Measurements from ENCODE around the gene ZNF473. TPM values are rescaled to one million over a fixed set of nuclear protein-coding genes. Genes with fewer than 3 reads are reported as not detected.
"Not testable (repeated sequence)": the region's sequence is repeated elsewhere in the genome, so short reads cannot be mapped to it uniquely, and the experiment has no call there.

The ZNF473 gene
- total RNA-seq, 1 experiment from 2014 or later = 19.0 TPM

DNA sequence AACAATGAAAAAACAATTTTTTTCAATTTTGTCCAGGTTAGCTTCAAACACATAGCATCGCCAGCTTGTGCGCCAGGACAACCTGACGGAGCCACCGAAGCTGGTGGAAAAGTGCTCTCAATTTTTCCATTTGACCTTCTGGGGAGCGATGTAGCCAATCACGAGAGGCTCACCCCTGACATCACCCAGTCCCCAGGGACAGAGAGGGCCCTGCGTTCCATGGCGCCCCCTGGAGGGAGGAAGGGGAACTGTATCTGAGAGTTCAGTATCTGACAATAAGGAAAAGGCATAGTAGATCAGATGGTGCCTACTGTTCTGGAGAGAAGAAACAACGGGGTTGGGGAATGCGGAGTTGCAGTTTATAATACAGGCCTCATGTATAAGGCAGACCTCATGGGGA is 64.9 kb downstream of the ZNF473 start:
- H3K79me1 ChIP-seq (ENCODE audit: insufficient read depth, low read depth, low read length, poor library complexity, severe bottlenecking); H3K23me2 ChIP-seq (ENCODE audit: insufficient read length, low read depth, low read length, poor library complexity, severe bottlenecking); H4K5ac ChIP-seq (ENCODE audit: insufficient read length, low read depth, low read length); H2BK15ac ChIP-seq (ENCODE audit: low read depth, low read length); H3K27ac Mint-ChIP-seq; H3T11ph ChIP-seq (ENCODE audit: low read length); H2AK5ac ChIP-seq (ENCODE audit: insufficient read length, low read length); H3K56ac ChIP-seq (ENCODE audit: insufficient read length, low read depth, low read length); H3K23ac ChIP-seq (ENCODE audit: insufficient read length, low read depth, low read length); H3K18ac ChIP-seq (ENCODE audit: insufficient read length, low read depth, low read length); H3K27me3 ChIP-seq (ENCODE audit: insufficient read depth, low read length); H3K27me3 Mint-ChIP-seq (ENCODE audit: low read depth); H3K4me2 ChIP-seq (ENCODE audit: insufficient read depth, insufficient read length, low read length); H3K4me1 Mint-ChIP-seq; H4K91ac ChIP-seq (ENCODE audit: insufficient read length, low read depth, low read length); H3K4ac ChIP-seq (ENCODE audit: low read depth, low read length); H3K9ac ChIP-seq (ENCODE audit: extremely low read depth, insufficient read length, low read length); H2BK12ac ChIP-seq (ENCODE audit: insufficient read length, low read depth, low read length); H4K20me1 ChIP-seq (ENCODE audit: control insufficient read depth, insufficient read depth, insufficient read length); H2BK5ac ChIP-seq (ENCODE audit: insufficient read length, low read length); H2BK20ac ChIP-seq (ENCODE audit: low read depth, low read length, poor library complexity, severe bottlenecking); H3K27ac ChIP-seq (ENCODE audit: insufficient read length, low read depth, low read length); H3K4me3 Mint-ChIP-seq; H3K79me2 ChIP-seq (ENCODE audit: insufficient read depth, low read length); H3K4me1 ChIP-seq (ENCODE audit: insufficient read depth, low read length); H4K8ac ChIP-seq (replicated peaks; ENCODE audit: insufficient read length, low read depth, low read length); H3K9me3 ChIP-seq (ENCODE audit: control insufficient read depth, low read depth, low read length); H2AFZ ChIP-seq (ENCODE audit: low read length); DNase-seq; H2BK120ac ChIP-seq (ENCODE audit: low read depth, low read length, poor library complexity, severe bottlenecking); H3K36me3 Mint-ChIP-seq (ENCODE audit: insufficient read depth in 1 of 3, low read depth in 3 of 3); H3K14ac ChIP-seq (ENCODE audit: insufficient read depth, low read length): not testable (repeated sequence)
- peaks cover 21 to 29% of the 10 kb centered on the region in 2 experiments for H3K9me3 Mint-ChIP-seq
- whole genome bisulfite sequencing (ENCODE audit: extremely low coverage, insufficient read length, low lambda C conversion rate) = no CpG with 5 or more reads among the region's 10 CpGs
- TF ChIP-seq, protein P1, sequence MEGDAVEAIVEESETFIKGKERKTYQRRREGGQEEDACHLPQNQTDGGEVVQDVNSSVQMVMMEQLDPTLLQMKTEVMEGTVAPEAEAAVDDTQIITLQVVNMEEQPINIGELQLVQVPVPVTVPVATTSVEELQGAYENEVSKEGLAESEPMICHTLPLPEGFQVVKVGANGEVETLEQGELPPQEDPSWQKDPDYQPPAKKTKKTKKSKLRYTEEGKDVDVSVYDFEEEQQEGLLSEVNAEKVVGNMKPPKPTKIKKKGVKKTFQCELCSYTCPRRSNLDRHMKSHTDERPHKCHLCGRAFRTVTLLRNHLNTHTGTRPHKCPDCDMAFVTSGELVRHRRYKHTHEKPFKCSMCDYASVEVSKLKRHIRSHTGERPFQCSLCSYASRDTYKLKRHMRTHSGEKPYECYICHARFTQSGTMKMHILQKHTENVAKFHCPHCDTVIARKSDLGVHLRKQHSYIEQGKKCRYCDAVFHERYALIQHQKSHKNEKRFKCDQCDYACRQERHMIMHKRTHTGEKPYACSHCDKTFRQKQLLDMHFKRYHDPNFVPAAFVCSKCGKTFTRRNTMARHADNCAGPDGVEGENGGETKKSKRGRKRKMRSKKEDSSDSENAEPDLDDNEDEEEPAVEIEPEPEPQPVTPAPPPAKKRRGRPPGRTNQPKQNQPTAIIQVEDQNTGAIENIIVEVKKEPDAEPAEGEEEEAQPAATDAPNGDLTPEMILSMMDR (conservative IDR thresholded peaks at IDR 0.05) = peak; percentile 43; the same call in 2 of the 3 replicates

DNA sequence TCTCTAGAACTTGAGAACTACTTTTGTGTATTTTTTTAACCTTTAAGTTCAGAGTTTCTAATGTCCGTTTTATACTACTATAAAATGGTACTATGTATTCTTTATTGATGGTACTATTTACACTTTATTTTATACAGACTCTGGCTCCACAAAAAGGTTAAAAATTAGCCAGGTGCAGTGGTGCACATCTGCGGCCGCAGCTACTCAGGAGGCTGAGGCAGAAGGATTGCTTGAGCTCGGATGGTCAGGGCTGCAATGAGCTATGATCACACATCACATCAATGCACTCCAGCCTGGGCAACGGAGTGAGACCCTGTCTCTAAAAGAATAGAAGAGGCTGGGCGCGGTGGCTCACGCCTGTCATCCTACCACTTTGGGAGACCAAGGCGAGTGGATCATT is 66.0 kb downstream of the ZNF473 start:
- not testable (repeated sequence) for H2BK12ac ChIP-seq (ENCODE audit: insufficient read length, low read depth, low read length); H3K4me3 Mint-ChIP-seq; H3K4me2 ChIP-seq (ENCODE audit: insufficient read depth, insufficient read length, low read length); H2BK15ac ChIP-seq (ENCODE audit: low read depth, low read length); H3K4me1 ChIP-seq (ENCODE audit: insufficient read depth, low read length); H3K56ac ChIP-seq (ENCODE audit: insufficient read length, low read depth, low read length); H2BK5ac ChIP-seq (ENCODE audit: insufficient read length, low read length); H3K23ac ChIP-seq (ENCODE audit: insufficient read length, low read depth, low read length); H4K5ac ChIP-seq (ENCODE audit: insufficient read length, low read depth, low read length); H3K27me3 ChIP-seq (ENCODE audit: insufficient read depth, low read length); H3K79me1 ChIP-seq (ENCODE audit: insufficient read depth, low read depth, low read length, poor library complexity, severe bottlenecking); DNase-seq; H3K27me3 Mint-ChIP-seq (ENCODE audit: low read depth); H2AFZ ChIP-seq (ENCODE audit: low read length); H2BK120ac ChIP-seq (ENCODE audit: low read depth, low read length, poor library complexity, severe bottlenecking); H3K4me1 Mint-ChIP-seq; H4K20me1 ChIP-seq (ENCODE audit: control insufficient read depth, insufficient read depth, insufficient read length); H3K23me2 ChIP-seq (ENCODE audit: insufficient read length, low read depth, low read length, poor library complexity, severe bottlenecking); H2AK5ac ChIP-seq (ENCODE audit: insufficient read length, low read length); H3K9me3 ChIP-seq (ENCODE audit: control insufficient read depth, low read depth, low read length); H3K27ac ChIP-seq (ENCODE audit: insufficient read length, low read depth, low read length); H3K27ac Mint-ChIP-seq; H4K8ac ChIP-seq (replicated peaks; ENCODE audit: insufficient read length, low read depth, low read length); H3K4ac ChIP-seq (ENCODE audit: low read depth, low read length); H3T11ph ChIP-seq (ENCODE audit: low read length); H3K18ac ChIP-seq (ENCODE audit: insufficient read length, low read depth, low read length); H2BK20ac ChIP-seq (ENCODE audit: low read depth, low read length, poor library complexity, severe bottlenecking); H4K91ac ChIP-seq (ENCODE audit: insufficient read length, low read depth, low read length); H3K9ac ChIP-seq (ENCODE audit: extremely low read depth, insufficient read length, low read length); H3K14ac ChIP-seq (ENCODE audit: insufficient read depth, low read length); H3K36me3 Mint-ChIP-seq (ENCODE audit: insufficient read depth in 1 of 3, low read depth in 3 of 3); H3K79me2 ChIP-seq (ENCODE audit: insufficient read depth, low read length)
- H3K9me3 Mint-ChIP-seq = peaks cover 15 to 24% of the 10 kb centered on the region in 2 experiments
- WGBS (ENCODE audit: extremely low coverage, insufficient read length, low lambda C conversion rate) = no CpG with 5 or more reads among the region's 9 CpGs
